HTERT RPE-1 (cell line): Measurements from ENCODE around the gene DYNC1I2.

Experiments used
- in situ Hi-C: fragments of 300-500 bp; cut with MboI; formaldehyde crosslinking; loops from 4 replicates; pipeline ENCODE4 v1.14.3; 2020; ENCODE audit warnings: low sequenced_read_pairs

The DYNC1I2 gene

DNA sequence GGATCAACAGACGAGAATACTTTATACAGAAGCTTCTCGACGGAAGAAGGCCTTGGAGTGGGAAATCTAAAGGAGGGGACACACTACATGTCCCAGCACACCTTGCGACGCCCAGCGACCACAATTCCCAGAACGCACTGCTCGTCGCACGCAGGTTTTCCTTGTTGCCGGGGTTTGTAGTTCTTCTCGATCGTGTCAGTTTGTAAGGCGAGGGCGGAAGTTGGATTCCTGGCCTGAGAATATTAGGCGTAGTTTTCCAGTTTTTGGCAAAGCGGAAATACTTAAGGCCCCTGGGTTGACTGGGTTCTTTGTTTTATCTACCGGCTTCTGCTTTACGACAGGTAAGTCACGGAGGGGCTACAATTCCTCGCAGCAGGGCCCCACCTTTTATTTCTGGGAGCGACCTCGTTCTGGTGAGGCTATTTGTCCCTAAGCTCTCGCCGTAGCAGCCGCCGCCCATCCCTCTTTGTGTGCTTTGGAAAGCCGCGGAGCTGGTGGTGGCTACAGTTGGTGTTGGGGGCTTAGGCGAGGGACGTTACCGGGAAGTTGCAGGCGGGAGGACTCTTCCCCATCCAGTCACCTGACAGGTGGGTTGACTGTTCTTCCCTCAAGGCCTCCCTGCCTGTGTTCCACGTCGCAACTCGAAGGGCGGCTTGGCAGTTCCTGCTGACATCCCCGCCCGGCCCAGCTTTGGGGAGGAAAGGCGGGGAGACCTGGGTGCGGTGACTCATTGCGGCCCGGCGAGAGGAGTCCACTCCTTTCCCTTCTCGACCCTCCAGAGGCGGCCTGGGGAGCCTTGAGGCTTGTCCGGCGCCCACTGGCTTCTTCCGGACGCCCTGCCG is at the start of gene DYNC1I2:
Gene DYNC1I2, plus strand, starts transcription at position 183 of the 842 bp plus-strand sequence. CDS start 2,687 bp downstream, outside the sequence.
- in situ Hi-C loops, result no loop called here

DNA sequence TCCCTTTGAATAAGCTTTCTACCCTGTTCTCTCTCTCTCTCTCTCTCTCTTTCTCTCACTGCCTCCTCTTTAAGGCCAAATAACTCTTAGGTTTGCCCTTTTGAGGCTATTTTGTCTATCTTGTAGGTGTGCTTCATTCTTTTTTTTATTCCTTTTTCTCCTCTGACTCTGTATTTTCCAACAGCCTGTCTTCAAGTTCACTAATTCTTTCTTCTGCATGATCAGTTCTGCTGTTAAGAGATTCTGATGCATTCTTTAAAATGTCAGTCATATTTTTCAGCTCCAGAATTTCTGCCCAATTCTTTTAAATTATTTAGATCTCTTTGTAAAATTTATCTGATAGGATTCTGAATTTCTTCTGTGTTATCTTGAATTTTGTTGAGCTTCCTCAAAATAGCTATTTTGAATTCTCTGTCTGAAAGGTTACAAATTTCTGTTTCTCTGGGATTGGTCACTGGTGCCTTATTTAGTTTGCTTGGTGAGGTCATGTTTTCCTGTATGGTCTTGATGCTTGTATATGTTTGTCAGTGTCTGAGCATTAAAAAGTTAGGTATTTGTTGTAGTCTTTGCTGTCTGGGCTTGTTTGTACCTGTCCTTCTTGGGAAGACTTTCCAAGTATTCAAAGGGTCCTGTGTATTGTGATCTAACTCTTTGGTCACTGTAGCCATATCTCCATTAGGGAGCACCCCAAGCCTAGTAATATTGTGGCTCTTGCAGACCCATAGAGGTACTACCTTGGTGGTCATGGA is 35.4 kb upstream of the DYNC1I2 start:
- in situ Hi-C loops, result no loop called here

DNA sequence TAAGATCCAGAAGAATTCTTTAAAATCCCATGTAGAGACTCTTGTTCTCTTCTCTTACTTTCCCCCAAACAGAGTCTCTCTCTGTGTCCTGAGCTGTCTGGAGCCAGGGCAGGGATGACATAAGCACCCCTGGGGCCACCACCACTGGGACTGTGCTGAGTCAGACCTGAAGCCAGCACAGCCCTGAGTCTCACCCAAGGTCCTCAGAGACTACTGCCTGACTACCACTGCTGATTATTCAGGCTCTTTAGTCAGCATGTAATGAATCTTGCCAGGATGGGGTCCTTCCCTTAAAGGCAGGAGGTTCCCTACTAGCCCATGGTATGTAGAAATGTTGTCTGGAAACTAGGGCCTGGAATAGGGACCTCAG is 34.9 kb upstream of the DYNC1I2 start:
- in situ Hi-C loops, result no loop called here

DNA sequence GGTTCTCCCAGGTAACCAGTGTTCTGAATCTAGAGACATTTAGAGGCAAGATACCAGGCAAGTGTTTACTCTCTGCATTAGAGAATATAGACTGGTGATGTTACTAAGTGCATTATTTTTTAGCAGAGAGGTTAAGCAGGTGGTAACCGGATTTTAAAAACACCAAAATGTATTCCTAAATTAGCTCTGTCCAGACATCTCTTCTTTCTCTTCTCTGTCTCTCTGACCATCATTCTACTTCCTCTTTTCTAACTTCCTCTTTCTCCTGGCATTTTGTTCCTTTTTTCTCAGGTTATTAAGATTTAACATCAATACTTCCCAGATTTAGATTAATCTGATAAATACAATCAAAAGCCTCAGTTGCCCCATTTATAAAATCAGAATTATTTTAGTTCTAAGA is 31.7 kb upstream of the DYNC1I2 start:
- in situ Hi-C loops, result no loop called here

DNA sequence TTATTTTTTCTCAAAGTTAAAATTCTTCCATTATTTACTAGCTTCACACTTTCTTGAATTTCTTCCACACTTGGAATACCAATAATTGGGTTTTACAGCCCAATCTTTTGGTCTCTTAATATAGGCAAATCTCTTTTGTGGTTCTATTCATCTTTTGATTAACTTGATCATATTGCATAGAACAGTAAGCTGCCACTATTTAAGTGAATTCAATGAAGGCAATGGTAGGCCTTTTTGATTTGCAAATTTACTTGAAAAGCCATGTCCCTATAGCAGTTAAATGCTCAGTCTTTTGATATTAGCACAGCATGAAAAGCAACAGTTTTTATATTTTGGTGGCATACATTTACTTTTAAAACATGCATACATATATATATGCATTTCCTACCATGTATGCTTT is 20.2 kb upstream of the DYNC1I2 start:
- in situ Hi-C loops, result no loop called here

DNA sequence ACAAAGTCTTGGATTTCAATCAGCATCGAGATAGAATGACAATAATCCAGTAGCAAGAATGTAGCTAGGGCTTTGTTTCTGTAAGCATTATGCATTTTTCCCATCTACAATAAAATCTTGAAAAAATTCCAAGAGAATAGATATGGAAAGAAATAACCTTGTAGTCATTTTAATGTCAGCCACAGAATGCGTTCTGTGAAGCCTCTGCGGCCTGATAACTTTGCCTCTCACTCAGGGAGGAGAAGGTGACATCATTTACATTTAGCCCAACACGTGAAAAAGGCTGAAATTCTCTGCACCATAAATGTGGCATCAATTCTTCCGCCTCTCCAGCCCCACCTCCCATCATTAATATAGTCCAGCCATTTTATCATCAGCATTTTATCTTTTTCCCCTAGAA is 19.1 kb upstream of the DYNC1I2 start:
- in situ Hi-C loops, result no loop called here

DNA sequence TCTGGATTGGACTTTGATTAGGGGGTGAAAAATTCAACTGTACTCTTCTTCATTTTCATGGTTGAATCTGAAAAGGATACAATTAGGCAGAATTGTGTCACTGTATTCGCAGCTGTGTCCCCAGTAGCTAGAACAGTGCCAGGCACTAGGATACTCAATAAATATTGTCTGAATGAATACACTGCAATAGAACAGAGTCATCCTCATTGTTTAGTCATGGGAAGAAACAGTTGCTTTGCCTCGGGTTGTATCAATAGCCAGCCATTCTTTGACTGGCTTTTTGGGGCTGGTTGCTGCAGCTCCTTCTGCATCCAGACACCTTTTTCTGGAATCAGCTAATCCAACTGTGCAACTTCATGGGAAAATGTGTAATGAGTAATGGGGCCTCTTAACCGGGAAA is 18.1 kb upstream of the DYNC1I2 start:
- in situ Hi-C loops, result no loop called here

DNA sequence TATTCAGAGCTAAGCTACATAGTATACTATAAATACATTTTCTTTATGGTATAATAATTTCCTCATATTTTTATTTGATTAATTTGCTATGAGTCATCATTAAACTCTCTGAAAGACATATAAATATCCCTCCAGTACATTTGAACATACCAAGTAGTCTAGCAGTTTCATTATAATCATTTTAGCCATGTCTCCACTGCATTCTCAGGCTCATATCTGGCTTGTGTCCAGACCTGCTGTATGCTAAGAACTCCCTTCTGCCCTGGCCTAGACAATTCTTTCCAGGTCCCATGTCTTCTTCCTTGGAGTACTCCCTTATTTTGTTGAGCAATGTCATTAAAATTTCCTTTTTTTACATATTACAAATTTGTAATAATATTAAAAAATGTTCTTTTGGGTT is 16.6 kb upstream of the DYNC1I2 start:
- in situ Hi-C loops, result no loop called here

DNA sequence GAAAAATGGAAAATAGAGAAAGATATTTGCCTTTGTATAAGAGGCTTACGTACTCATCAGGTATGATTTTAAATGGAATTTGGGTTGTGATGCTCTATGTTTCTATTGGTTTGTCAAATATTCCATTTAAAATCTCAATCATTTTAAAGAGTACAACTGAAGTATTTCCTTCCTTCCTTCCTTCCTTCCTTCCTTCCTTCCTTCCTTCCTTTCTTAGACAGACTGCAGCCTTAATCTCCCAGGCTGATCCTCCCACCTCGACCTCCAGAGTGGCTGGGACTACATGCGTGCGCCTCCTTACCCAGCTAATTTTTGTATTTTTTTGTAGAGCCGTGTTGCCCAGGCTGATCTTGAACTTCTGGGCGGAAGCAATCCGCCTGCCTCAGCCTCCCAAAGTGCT is 15.4 kb upstream of the DYNC1I2 start:
- in situ Hi-C loops, result no loop called here

DNA sequence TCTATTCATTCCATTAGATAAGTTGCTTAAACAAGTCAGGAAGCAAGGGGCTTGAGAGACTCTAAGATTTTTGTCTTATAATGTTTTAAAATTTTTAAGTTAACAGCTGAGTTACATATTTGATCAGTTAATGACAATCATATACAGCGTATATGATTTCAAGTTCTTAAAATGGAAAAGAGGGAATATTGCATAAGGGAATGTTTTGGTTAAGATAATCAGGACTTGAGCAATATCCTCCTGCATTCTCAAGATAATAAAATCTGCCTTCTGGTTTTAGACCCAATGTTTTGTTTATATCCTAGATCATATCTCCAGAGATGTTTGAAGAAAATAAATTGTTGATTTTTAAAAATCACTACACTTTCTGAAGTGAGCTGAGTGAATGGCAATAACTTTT is 13.4 kb upstream of the DYNC1I2 start:
- in situ Hi-C loops, result no loop called here

DNA sequence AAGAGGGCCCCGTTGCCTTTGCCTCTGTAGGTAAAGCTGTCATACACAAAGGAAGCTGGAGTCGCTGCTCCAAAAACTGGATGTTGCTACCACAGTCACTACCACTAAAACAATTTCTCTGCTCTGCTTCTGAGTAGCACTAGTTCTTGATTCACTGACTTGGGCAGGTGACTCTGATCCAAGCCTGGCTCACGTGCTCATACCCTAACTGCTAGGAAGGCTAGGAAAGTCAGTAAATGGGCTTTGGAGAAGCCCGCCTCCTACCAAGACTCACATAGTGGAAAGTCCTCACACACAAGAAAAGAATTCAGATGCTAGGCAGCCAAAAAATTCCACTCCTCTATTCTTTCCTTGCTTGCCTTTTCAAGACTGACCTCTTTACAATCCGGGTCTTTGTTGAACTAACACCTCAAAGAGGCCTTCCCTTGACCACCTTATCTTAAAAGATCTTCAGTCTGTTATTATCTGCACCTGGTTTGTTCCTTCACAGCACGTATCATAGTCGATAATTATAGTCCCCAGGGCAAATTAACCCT is 11.4 kb upstream of the DYNC1I2 start:
- in situ Hi-C loops, result no loop called here

DNA sequence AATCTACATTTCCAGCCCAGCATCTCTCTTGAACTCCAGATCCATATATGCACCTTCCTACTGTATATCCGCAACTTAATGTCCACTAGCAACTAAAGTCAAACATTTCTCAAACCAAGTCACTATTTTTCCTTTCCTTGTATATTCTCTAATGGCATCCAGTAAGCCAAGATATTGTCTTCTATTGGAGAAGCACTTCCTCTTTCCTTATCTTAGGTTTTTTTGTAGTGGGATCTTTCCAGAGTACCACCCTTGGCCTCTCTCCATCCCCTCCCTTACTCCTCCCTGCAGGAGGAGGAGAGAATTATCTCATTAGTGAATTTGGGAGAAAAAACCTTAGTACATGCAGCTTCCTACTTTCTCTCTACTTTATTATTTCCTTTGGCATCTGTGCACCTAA is 8.7 kb upstream of the DYNC1I2 start:
- in situ Hi-C loops, result no loop called here

DNA sequence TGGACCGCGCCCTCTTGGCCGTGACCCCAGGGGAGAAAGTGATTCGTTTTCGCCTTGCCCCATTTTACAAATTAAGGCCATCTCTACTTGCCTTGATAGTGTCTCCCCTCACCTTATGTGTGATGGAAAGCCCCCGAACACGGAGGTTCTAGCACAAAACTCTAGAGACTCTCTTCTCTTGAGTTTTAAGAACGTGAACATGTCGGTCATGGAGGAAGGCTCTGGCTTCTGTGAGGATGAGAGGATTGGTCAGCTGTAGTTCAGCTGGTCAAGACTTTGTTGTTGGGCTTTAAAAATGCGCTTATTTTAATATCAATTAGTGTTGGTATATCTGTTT is 828 bp downstream of the DYNC1I2 start:
- in situ Hi-C loops, result no loop called here

DNA sequence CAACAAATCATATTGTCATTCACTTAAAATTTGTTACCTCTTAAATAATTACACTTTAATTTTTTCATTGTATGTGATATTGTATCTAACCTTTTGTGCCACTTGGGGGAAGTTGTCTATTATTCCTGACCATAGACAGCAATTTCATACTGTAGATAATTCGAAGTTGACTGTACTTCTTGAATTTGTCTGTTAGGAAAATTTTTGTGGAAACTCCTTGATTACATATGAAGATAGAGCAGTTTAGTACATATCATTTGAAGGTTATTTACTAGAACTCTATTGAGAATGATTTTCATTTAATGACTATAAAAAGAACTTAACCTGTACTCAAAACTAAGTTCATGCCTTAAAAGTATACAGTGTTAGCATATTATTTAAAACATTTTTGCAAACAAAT is 5.1 kb downstream of the DYNC1I2 start:
- in situ Hi-C loops, result no loop called here

DNA sequence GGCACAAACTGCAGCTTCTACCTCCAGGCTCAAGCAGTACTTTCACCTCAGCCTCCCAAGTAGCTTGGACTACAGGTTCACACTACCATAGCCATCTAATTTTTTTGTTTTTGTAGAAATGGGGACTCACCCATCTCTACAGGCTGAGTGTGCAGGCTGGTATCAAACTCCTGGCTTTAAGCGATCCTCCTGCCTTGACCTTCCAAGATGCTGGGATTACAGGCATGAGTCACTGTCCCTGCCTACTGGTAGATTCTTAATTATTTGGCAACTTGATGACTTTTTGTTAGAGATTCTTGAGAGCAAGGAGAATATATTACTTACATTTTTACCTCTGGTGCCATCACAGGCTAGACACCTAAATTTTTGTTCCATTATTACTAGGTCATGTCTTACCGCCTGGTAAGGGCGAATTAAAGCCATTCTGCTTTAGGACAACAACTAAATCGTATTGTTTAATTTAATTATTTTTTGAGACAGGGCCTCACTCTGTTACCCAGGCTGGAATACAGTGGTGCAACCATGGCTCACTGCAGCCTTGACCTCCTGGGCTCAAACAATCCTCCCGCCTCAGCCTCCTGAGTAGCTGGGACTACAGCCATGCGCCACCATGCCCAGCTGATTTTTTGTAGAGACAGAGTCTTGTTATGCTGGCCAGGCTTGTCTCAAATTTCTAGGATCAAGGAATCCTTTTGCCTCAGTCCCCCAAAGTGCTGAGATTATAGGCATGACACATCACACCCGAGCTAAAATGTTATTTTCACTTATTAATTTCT is 15.7 kb downstream of the DYNC1I2 start:
- in situ Hi-C loops, result no loop called here

DNA sequence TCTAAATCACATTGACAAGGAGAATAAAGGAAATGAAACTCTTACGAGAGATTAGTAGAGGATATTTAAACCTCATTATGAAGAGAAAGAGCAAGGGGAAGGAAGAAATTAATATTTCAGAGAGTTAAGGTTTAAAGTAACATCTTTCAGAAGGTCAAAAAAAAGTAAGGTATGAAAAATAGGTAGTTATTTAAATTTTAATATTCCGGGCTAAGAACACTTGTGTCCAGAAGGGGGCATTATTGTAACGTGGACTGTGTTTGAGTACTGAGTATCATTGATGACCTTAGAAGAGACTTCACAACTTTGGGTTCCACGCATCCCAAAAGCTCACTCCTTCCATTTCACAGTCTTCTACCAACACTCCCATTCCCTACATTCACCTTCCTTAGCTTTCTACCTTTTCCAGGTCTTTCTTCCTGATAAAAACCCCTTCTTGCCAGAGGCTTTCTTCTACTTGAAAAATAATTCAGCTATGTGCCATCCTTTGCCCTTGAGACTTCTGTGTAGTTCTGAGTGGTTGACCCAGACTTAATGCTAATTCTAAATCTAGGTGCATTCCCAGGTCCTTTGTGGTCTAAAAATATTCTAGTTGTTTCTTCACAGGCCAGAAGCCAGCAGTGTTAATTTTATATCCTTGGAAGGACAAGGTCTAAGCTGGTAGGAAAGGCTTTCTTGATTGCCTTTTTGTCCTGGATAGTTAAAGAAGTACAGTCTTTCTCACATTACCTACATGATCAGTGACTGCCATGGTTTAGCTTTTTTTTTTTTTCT is 16.5 kb downstream of the DYNC1I2 start:
- in situ Hi-C loops, result no loop called here

DNA sequence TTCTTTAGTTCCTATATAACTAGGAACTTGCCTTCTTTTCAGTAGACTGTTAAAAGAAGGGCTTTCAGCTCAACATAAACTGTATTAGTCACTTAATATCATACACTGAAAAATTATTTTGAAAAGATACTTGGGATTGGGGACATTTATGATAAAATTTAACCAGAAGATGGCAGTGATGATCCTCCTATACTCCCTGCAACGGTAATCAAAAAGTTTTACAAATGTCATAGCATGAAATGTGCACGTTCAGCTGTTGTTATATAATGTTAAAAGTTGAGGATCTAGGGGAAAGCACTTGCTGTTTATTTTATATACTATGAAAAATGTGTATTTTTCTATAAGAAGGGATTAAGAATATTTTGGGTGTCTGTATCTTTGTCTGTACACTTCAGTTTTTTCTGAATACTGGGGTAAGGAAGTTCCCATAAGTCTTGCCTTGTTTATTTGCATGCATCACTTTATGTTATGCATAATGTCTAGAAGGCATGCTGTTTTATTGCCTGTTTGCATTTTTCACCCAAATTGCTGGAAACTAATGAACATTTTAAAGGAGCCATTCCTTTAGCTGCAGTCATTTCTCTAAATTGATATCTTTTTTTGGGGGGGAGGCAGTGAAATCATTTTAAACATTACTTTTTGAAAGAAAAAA is 19.0 kb downstream of the DYNC1I2 start:
- in situ Hi-C loops, result no loop called here

DNA sequence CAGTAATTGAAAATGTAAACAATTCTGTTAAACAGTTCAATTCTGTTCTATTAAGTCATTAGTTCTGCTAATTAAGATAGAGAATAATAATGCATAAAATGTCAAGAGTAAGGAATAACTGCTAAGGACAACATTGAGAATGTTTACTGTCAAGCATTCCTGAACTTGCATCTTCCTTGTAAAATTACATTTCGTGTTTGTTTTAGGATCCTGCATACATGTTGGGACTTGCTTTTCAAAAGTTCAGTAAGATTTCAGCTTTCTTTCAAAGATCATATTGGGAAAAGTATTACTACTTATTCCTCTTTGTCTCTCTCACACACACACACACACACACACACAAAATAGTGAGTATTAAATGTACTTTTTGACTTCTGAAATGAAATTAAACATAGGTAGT is 20.5 kb downstream of the DYNC1I2 start:
- in situ Hi-C loops, result no loop called here

DNA sequence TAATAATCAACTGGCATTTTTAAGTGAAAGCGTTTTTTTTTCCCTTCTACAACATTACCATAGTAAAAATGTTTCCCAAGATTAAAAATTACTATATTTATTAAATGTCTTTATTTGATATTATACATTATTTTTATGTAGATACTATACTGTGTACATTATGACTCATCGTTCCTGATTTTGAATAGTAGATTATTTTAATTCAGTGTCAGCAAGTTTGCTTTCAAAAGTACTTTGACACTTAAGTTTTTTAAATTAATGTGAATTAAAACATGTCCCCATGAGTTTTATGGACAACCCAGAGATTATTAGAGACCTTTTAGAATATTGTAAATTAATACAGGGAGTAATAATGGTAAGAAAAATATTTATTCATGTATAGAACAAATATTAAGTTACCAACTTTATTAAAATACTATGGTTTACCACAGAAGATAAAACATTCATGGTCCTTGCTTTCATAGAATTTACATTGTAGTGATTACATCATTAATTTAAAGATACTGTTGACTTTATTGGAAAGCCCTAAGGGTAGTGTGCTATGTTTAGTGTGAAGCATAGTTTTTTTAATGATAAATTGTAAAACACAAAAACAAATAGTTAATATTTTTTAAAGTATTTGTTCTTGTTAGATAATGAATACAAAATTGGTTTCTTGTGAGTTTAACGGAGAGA is 21.9 kb downstream of the DYNC1I2 start:
- in situ Hi-C loops, result no loop called here

DNA sequence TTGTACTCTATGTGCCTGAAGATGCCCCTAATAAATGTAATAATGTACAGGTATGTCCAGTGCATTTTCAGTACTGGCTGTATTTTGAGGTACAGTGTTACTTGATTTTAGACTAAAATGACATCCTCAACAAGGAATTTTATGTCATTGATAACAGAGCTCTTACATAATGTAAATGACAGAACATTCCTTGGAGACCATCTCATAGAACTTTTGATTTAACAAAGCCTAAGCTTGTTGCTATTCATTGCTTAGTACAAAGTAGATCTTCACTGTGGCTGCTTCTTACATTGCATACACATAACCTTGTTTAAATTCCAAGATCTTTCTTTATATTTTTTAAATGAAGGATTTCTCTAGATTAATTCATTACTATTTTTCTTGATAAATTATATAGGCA is 24.1 kb downstream of the DYNC1I2 start:
- in situ Hi-C loops, result no loop called here
